NB4 (cell line): ENCODE results near the gene WLS.

ENCODE experiments used
- MYC ChIP-seq: IDR thresholded peaks from 2 replicates; pipeline ENCODE4 v1.6.1; 2011; ENCODE audit warnings: low read depth, low read length
- POLR2A ChIP-seq: IDR thresholded peaks from 2 replicates; pipeline ENCODE4 v1.6.1; 2011; ENCODE audit warnings: mild to moderate bottlenecking; ENCODE audit not compliant: insufficient read length; ENCODE audit errors: extremely low read depth
- TF ChIP-seq, protein P1 (sequence below): IDR thresholded peaks from one replicate; pipeline ENCODE4 v1.5.1; 2012; ENCODE audit warnings: low read depth, low read length
- TF ChIP-seq, protein P2 (sequence below): IDR thresholded peaks from 2 replicates; pipeline ENCODE4 v1.6.1; 2011; ENCODE audit warnings: low read depth, low read length

DNA sequence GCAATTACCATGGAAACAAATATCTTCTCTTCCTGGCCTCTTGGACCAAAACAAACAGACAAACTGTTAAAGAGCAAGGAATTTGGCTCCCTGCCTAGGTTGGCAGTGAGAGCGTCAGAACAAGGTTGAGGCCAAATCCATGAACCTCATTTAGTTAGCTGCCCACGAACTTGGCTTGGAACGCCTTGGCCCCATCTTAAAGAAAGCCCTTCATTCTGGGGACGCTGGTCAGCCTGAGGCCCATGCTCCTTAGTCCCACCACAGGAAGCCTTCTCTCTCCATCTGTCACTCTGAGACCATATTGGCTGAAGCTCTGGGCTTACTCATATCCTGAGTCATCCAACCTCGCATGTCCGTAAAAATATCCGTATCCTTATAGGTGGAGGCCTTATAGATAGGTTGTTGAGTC lies 119.5 kb downstream of the WLS start:
- TF ChIP-seq, protein P1, sequence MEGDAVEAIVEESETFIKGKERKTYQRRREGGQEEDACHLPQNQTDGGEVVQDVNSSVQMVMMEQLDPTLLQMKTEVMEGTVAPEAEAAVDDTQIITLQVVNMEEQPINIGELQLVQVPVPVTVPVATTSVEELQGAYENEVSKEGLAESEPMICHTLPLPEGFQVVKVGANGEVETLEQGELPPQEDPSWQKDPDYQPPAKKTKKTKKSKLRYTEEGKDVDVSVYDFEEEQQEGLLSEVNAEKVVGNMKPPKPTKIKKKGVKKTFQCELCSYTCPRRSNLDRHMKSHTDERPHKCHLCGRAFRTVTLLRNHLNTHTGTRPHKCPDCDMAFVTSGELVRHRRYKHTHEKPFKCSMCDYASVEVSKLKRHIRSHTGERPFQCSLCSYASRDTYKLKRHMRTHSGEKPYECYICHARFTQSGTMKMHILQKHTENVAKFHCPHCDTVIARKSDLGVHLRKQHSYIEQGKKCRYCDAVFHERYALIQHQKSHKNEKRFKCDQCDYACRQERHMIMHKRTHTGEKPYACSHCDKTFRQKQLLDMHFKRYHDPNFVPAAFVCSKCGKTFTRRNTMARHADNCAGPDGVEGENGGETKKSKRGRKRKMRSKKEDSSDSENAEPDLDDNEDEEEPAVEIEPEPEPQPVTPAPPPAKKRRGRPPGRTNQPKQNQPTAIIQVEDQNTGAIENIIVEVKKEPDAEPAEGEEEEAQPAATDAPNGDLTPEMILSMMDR = no peak
- TF ChIP-seq POLR2A = no peak
- TF ChIP-seq, protein P2, sequence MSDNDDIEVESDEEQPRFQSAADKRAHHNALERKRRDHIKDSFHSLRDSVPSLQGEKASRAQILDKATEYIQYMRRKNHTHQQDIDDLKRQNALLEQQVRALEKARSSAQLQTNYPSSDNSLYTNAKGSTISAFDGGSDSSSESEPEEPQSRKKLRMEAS = no peak
- no peak for TF ChIP-seq MYC
